ENCODE data around the gene GPR151. TPM values are rescaled to one million over a fixed set of nuclear protein-coding genes. Genes with fewer than 3 reads are reported as not detected.

Gene GPR151
- total RNA-seq, 1 donor from 2014 or later, result not detected

DNA sequence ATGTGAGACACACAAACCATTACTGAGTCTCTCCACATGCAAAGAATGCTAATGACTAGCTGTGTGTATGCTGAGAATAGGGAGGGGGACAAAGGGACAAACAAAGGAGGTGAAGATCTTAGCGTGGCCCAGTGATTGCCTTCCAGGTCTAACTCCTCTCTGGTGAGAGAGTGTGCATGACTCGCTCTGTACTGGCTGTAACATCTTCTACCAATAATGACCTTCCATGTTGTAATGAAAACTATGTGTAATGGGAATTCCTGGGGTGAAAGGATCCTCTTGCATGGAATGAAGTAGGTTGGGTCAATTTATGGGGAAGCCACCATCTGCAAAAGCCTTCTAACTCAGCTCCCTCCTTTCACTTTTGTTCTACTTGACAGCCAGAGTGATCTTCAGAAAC lies 24.4 kb upstream of the GPR151 start:
- no peaks in the 10 kb centered on the region for H3K9me3 Mint-ChIP-seq (ENCODE audit: low read depth)
- no peaks in the 10 kb centered on the region for H3K4me1 Mint-ChIP-seq (ENCODE audit: low read depth)
- no peak overlapping the region for H3K4me3 Mint-ChIP-seq (ENCODE audit: unreplicated experiment)
- no peak overlapping the region for H3K27ac Mint-ChIP-seq (ENCODE audit: unreplicated experiment)
- TF ChIP-seq CTCF (IDR thresholded peaks at IDR 0.05), result no peak
- DNase-seq (ENCODE audit: low spot score), result no peak
- H3K36me3 Mint-ChIP-seq (ENCODE audit: low read depth), result no peaks in the 10 kb centered on the region
- peaks cover 13% of the 10 kb centered on the region for H3K27me3 Mint-ChIP-seq (ENCODE audit: low read depth)

DNA sequence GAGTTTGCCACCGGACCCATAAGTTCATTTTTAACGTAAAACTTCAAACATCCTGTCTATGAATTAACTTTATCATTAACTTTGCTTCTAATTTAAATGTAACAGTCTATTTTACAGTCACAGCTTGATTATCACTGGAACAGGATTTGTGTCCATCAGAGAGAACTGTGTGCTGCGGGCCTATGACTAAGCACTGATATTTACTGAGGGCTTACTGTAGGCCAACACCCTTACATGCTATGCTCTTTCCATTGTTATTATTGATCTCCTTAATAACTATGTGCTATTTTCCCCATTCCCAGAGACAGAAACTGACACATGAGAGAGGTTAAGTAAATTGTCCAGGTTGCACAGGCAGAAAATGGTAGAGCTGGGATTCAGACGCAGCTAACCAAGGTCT lies 24.0 kb upstream of the GPR151 start:
- Mint-ChIP-seq H3K4me1 (ENCODE audit: low read depth) (no peaks in the 10 kb centered on the region), H3K4me3 (ENCODE audit: unreplicated experiment) (no peak overlapping the region), H3K9me3 (ENCODE audit: low read depth) (no peaks in the 10 kb centered on the region), H3K36me3 (ENCODE audit: low read depth) (no peaks in the 10 kb centered on the region), H3K27ac (ENCODE audit: unreplicated experiment) (no peak overlapping the region), H3K27me3 (ENCODE audit: low read depth) (peaks cover 13% of the 10 kb centered on the region)
- DNase-seq (ENCODE audit: low spot score), result no peak
- no peak for TF ChIP-seq CTCF (IDR thresholded peaks at IDR 0.05)

GRCh38 chr5:146538432-146538831 lies 22.4 kb upstream of the GPR151 start:
- no peak for DNase-seq (ENCODE audit: low spot score)
- H3K4me3 Mint-ChIP-seq (ENCODE audit: unreplicated experiment), result no peak overlapping the region
- H3K36me3 Mint-ChIP-seq (ENCODE audit: low read depth), result no peaks in the 10 kb centered on the region
- H3K27me3 Mint-ChIP-seq (ENCODE audit: low read depth), result peaks cover 13% of the 10 kb centered on the region
- no peaks in the 10 kb centered on the region for H3K9me3 Mint-ChIP-seq (ENCODE audit: low read depth)
- peaks cover under 1% of the 10 kb centered on the region for H3K4me1 Mint-ChIP-seq (ENCODE audit: low read depth)
- H3K27ac Mint-ChIP-seq (ENCODE audit: unreplicated experiment), result no peak overlapping the region
- TF ChIP-seq CTCF (IDR thresholded peaks at IDR 0.05), result no peak

GRCh38 chr5:146533882-146534281 lies 17.9 kb upstream of the GPR151 start:
- peaks cover 10% of the 10 kb centered on the region for H3K27me3 Mint-ChIP-seq (ENCODE audit: low read depth)
- peaks cover 4% of the 10 kb centered on the region for H3K4me1 Mint-ChIP-seq (ENCODE audit: low read depth)
- no peak for DNase-seq (ENCODE audit: low spot score)
- no peaks in the 10 kb centered on the region for H3K9me3 Mint-ChIP-seq (ENCODE audit: low read depth)
- no peak for TF ChIP-seq CTCF (IDR thresholded peaks at IDR 0.05)
- no peak overlapping the region for H3K27ac Mint-ChIP-seq (ENCODE audit: unreplicated experiment)
- H3K4me3 Mint-ChIP-seq (ENCODE audit: unreplicated experiment), result no peak overlapping the region
- no peaks in the 10 kb centered on the region for H3K36me3 Mint-ChIP-seq (ENCODE audit: low read depth)

GRCh38 chr5:146533260-146533857 lies 17.4 kb upstream of the GPR151 start:
- Mint-ChIP-seq H3K27ac (ENCODE audit: unreplicated experiment) (no peak overlapping the region), H3K4me3 (ENCODE audit: unreplicated experiment) (no peak overlapping the region), H3K36me3 (ENCODE audit: low read depth) (no peaks in the 10 kb centered on the region), H3K27me3 (ENCODE audit: low read depth) (peaks cover 11% of the 10 kb centered on the region), H3K4me1 (ENCODE audit: low read depth) (peaks cover 4% of the 10 kb centered on the region), H3K9me3 (ENCODE audit: low read depth) (no peaks in the 10 kb centered on the region)
- DNase-seq (ENCODE audit: low spot score), result no peak
- TF ChIP-seq CTCF (IDR thresholded peaks at IDR 0.05), result peak; percentile 94
